ENCODE results near the gene FARSA.
"Not testable (repeated sequence)": the region's sequence is repeated elsewhere in the genome, so short reads cannot be mapped to it uniquely, and the experiment has no call there.

The FARSA gene

GRCh38 chr19:12933287-12934072 lies at the start of gene FARSA:
FARSA (minus strand) TSS chr19:12933711; CDS start chr19:12933696, 15 bp downstream.
- peak; percentile 95 for DNase-seq
- H3K27ac Mint-ChIP-seq, result peak within 1 kb of the TSS; percentile 89
- H3K9me3 Mint-ChIP-seq, result no peaks in the 10 kb centered on the region
- H3K27me3 Mint-ChIP-seq, result no peaks in the 10 kb centered on the region
- H3K4me3 Mint-ChIP-seq, result peak within 1 kb of the TSS; percentile 93
- peaks cover 31% of the 10 kb centered on the region for H3K36me3 Mint-ChIP-seq
- CTCF ChIA-PET, result interaction anchor here (1.7 to 1.8 kb wide), 2 partner anchors 19 to 32 kb away, joined by 3 to 7 read pairs; no protein-coding TSS in a partner anchor
- peaks cover 52% of the 10 kb centered on the region for H3K4me1 Mint-ChIP-seq

DNA sequence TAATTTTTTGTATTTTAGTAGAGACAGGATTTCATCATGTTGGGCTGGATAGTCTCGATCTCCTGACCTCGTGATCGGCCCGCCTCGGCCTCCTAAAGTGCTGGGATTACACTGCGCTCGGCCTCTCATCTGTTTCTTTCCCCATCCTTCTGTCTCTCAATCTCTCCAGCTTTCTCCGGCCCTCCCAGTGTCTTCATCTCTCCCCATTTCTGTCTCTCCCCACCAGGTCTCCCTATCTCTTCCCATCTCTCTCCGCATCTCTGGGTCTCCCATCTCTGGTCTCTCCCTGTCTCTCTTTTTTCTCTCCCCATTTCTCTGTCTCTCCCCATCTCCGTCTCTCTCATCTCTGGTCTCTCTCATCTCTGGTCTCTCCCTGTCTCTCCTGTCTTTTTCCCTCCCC lies 49.6 kb upstream of the FARSA start:
- Mint-ChIP-seq H3K9me3 (no peaks in the 10 kb centered on the region), H3K4me3 (no peak overlapping the region), H3K27ac (no peak overlapping the region), H3K36me3 (no peaks in the 10 kb centered on the region), H3K4me1 (no peaks in the 10 kb centered on the region), H3K27me3 (peaks cover 22% of the 10 kb centered on the region)
- DNase-seq, result no peak
- CTCF ChIA-PET, result interaction anchor here (0.9 to 4.6 kb wide), 5 partner anchors 47 to 112 kb away, joined by 3 to 28 read pairs (median 6); no protein-coding TSS in a partner anchor

DNA sequence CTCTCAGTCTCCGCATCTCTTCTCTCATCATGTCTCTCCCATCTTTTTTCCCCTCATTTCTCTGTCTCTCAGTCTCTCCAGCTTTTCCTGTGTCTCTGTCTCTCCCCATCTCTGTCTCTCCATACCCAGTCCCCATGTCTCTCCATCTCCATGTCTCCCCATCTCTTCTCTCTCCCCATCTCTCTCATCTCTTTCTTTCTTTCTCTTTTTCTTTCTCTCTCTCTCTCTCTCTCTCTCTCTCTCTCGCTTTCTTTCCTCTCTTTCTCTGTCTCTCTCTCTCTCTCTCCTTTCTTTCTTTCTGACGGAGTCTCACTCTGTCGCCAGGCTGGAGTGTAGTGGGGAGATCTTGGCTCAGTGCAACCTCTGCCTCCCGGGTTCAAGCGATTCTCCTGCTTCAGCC lies 49.1 kb upstream of the FARSA start:
- DNase-seq, result no peak
- H3K36me3 Mint-ChIP-seq, result no peaks in the 10 kb centered on the region
- H3K4me3 Mint-ChIP-seq, result no peak overlapping the region
- no peaks in the 10 kb centered on the region for H3K9me3 Mint-ChIP-seq
- peaks cover 2% of the 10 kb centered on the region for H3K4me1 Mint-ChIP-seq
- CTCF ChIA-PET, result interaction anchor here (1.6 to 4.6 kb wide), 4 partner anchors 47 to 112 kb away, joined by 3 to 28 read pairs (median 9); no protein-coding TSS in a partner anchor
- peaks cover 26% of the 10 kb centered on the region for H3K27me3 Mint-ChIP-seq
- H3K27ac Mint-ChIP-seq, result no peak overlapping the region

- H3K36me3 Mint-ChIP-seq, result no peaks in the 10 kb centered on the region
- H3K27me3 Mint-ChIP-seq, result peaks cover 31% of the 10 kb centered on the region
- no peak overlapping the region for H3K4me3 Mint-ChIP-seq
- H3K4me1 Mint-ChIP-seq, result peaks cover 2% of the 10 kb centered on the region
- DNase-seq, result no peak
- H3K9me3 Mint-ChIP-seq, result no peaks in the 10 kb centered on the region
- no peak overlapping the region for H3K27ac Mint-ChIP-seq
- CTCF ChIA-PET, result interaction anchor here (2.2 to 7.6 kb wide), 4 partner anchors 14 to 114 kb away, joined by 13 to 104 read pairs (median 68); no protein-coding TSS in a partner anchor
Measured at GRCh38 chr19:12979974-12980373, 46.5 kb upstream of the FARSA start.

GRCh38 chr19:12976109-12976508 lies 42.6 kb upstream of the FARSA start:
- H3K9me3 Mint-ChIP-seq, H3K36me3 Mint-ChIP-seq, DNase-seq, H3K4me1 Mint-ChIP-seq, H3K4me3 Mint-ChIP-seq, H3K27ac Mint-ChIP-seq: not testable (repeated sequence)
- CTCF ChIA-PET, result interaction anchor here (0.9 to 7.6 kb wide), 9 partner anchors 10 to 119 kb away, joined by 3 to 104 read pairs (median 8); no protein-coding TSS in a partner anchor
- H3K27me3 Mint-ChIP-seq, result peaks cover 45% of the 10 kb centered on the region

GRCh38 chr19:12975221-12975741 lies 41.8 kb upstream of the FARSA start:
- CTCF ChIA-PET, result interaction anchor here (0.6 to 7.6 kb wide), 7 partner anchors 9 to 532 kb away, joined by 3 to 104 read pairs (median 55); no protein-coding TSS in a partner anchor
- Mint-ChIP-seq H3K4me1 (peaks cover 2% of the 10 kb centered on the region), H3K9me3 (no peaks in the 10 kb centered on the region), H3K27ac (no peak overlapping the region), H3K4me3 (no peak overlapping the region), H3K36me3 (no peaks in the 10 kb centered on the region), H3K27me3 (peaks cover 53% of the 10 kb centered on the region)
- no peak for DNase-seq

- no peaks in the 10 kb centered on the region for H3K9me3 Mint-ChIP-seq
- H3K27ac Mint-ChIP-seq, result no peak overlapping the region
- CTCF ChIA-PET, result interaction anchor here (6.0 to 7.6 kb wide), 3 partner anchors 8 to 121 kb away, joined by 76 to 104 read pairs (median 81); no protein-coding TSS in a partner anchor
- no peak for DNase-seq
- H3K4me3 Mint-ChIP-seq, result no peak overlapping the region
- peaks cover 59% of the 10 kb centered on the region for H3K27me3 Mint-ChIP-seq
- no peaks in the 10 kb centered on the region for H3K36me3 Mint-ChIP-seq
- H3K4me1 Mint-ChIP-seq, result peaks cover 2% of the 10 kb centered on the region
Measured at GRCh38 chr19:12974301-12975220, 41.0 kb upstream of the FARSA start.

- no peaks in the 10 kb centered on the region for H3K9me3 Mint-ChIP-seq
- no peak overlapping the region for H3K4me3 Mint-ChIP-seq
- H3K27me3 Mint-ChIP-seq, result peaks cover 50% of the 10 kb centered on the region
- no peak for DNase-seq
- no peaks in the 10 kb centered on the region for H3K36me3 Mint-ChIP-seq
- peaks cover 2% of the 10 kb centered on the region for H3K4me1 Mint-ChIP-seq
- CTCF ChIA-PET, result interaction anchor here (0.7 to 7.6 kb wide), 3 partner anchors 7 to 122 kb away, joined by 5 to 104 read pairs (median 76); no protein-coding TSS in a partner anchor
- no peak overlapping the region for H3K27ac Mint-ChIP-seq
Measured at GRCh38 chr19:12973236-12973635, 39.7 kb upstream of the FARSA start.

GRCh38 chr19:12970070-12970820 lies 36.7 kb upstream of the FARSA start:
- Mint-ChIP-seq H3K4me1 (peaks cover 5% of the 10 kb centered on the region), H3K4me3 (no peak overlapping the region), H3K27me3 (peaks cover 32% of the 10 kb centered on the region), H3K9me3 (no peaks in the 10 kb centered on the region), H3K36me3 (no peaks in the 10 kb centered on the region), H3K27ac (no peak overlapping the region)
- CTCF ChIA-PET, result no interaction called here
- no peak for DNase-seq

DNA sequence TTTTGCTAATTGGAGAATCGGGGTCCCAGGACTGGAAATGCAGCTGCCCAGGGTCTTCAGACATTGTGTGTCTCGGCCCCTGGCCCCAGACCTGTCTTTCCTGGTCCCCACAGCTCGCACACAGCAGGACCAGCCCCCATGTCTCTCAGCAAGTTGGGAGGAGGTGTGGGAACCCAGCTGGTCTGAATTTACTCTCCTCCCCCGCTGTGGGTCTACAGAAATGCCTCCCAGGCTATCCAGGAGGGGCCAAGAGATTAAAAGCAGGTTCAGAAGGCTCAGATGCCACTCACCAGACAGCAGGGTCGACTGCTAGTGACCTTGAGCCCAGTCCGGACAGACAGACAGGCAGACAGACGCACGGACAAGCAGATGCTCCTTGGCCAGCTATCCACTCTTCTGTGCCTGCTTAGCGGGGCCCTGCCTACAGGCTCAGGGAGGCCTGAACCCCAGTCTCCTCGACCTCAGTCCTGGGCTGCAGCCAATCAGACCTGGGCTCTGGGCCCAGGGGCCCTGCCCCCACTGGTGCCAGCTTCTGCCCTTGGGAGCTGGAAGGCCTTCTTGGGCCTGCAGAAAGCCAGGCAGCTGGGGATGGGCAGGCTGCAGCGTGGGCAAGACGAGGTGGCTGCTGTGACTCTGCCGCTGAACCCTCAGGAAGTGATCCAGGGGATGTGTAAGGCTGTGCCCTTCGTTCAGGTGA lies 35.9 kb upstream of the FARSA start, which contains the start of gene DAND5:
DAND5 (plus strand) TSS at position 285 of the 697 bp plus-strand sequence; CDS start at position 370, 85 bp downstream.
- Mint-ChIP-seq H3K27me3 (peaks cover 30% of the 10 kb centered on the region), H3K4me1 (peaks cover 10% of the 10 kb centered on the region), H3K4me3 (no peak within 1 kb of the TSS), H3K9me3 (no peaks in the 10 kb centered on the region), H3K27ac (no peak within 1 kb of the TSS), H3K36me3 (no peaks in the 10 kb centered on the region)
- DNase-seq, result no peak
- CTCF ChIA-PET, result no interaction called here

- Mint-ChIP-seq H3K27ac (no peak overlapping the region), H3K4me1 (peaks cover 10% of the 10 kb centered on the region), H3K9me3 (no peaks in the 10 kb centered on the region), H3K27me3 (peaks cover 26% of the 10 kb centered on the region), H3K4me3 (no peak overlapping the region), H3K36me3 (no peaks in the 10 kb centered on the region)
- DNase-seq, result no peak
- CTCF ChIA-PET, result interaction anchor here (0.8 to 5.6 kb wide), 6 partner anchors 9 to 128 kb away, joined by 3 to 104 read pairs (median 4); no protein-coding TSS in a partner anchor
Measured at GRCh38 chr19:12967907-12968306, 34.4 kb upstream of the FARSA start.

DNA sequence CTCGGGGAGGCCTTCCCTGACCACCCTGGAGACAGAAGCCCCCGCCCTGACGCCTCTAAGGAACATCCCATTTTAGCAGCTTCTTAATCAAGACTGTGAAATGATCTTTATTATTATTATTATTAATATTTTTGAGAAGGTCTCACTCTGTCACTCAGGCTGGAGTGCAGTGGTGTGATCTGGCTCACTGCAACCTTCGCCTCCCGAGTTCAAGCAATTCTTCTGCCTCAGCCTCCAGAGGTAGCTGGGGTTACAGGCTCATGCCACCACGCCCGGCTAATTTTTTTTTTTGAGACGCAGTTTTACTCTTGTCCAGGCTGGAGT lies 32.3 kb upstream of the FARSA start:
- Mint-ChIP-seq H3K9me3 (no peaks in the 10 kb centered on the region), H3K36me3 (no peaks in the 10 kb centered on the region), H3K27me3 (peaks cover 33% of the 10 kb centered on the region), H3K4me1 (peaks cover 10% of the 10 kb centered on the region), H3K27ac (no peak overlapping the region), H3K4me3 (peak overlapping the region; percentile 61)
- no peak for DNase-seq
- CTCF ChIA-PET, result interaction anchor here (0.6 to 5.6 kb wide), 54 partner anchors 11 to 696 kb away, joined by 3 to 104 read pairs (median 4); partner anchors contain the start of genes DNASE2, FARSA, GADD45GIP1 and GCDH

All from activated naive CD4-positive, alpha-beta T cell treated with anti-CD3 and anti-CD28 coated beads, Interleukin-2, amount 10 ng/mL, durations not matched to agents 7 days and 5 days (primary cell).